ENCODE data around the gene ZNF790. TPM values are rescaled to one million over a fixed set of nuclear protein-coding genes. Genes with fewer than 3 reads are reported as not detected.
"Not testable (repeated sequence)": the region's sequence is repeated elsewhere in the genome, so short reads cannot be mapped to it uniquely, and the experiment has no call there.

Gene ZNF790
- total RNA-seq, result 4.1 and 8.3 TPM in 2 replicates

DNA sequence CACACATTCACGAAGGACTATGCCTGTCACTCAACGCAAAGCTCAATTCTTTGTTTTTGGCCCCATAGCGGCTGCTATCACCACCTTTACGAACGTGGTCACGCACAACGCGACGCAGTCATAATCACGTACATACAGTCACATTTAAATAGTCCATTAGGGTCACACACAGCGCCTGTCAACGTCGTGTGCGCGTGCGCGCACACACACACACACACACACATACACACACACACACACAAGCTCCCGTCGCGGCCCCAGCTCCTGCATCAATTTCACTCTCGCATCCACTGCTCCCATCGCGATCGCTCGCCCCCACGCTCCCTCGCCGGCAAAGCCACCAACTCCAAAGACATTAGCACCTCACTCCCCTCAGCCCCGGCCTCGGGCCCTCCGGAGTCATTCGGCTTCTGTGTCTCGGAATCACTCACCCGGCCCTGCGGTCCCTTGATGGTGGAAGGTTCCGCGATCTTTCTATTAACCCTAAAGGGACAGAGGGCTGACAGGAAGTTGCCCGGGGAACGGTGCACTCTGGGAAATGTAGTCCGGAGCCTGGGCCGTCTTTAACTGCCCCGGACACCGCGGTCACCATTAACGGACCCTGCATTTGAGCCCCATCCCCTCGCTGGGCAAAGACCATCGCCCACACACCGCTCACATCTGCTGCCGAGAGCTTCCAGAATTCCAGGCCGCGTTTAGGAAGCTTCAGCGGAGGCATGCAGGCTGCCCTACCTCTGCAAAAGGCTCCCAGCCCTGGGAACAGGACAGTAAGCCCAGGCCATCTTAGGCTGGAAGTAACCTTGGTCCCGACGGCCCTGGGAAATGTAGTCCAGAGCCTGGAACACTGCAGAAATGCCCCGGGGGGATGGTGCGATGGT is at the start of gene ZNF790:
Gene ZNF790, minus strand, starts transcription at position 482 of the 878 bp plus-strand sequence. CDS start 12,768 bp downstream, outside the sequence.
- DNase-seq (ENCODE audit: extremely low read depth, low read depth, low spot score), result peak; percentile 79

DNA sequence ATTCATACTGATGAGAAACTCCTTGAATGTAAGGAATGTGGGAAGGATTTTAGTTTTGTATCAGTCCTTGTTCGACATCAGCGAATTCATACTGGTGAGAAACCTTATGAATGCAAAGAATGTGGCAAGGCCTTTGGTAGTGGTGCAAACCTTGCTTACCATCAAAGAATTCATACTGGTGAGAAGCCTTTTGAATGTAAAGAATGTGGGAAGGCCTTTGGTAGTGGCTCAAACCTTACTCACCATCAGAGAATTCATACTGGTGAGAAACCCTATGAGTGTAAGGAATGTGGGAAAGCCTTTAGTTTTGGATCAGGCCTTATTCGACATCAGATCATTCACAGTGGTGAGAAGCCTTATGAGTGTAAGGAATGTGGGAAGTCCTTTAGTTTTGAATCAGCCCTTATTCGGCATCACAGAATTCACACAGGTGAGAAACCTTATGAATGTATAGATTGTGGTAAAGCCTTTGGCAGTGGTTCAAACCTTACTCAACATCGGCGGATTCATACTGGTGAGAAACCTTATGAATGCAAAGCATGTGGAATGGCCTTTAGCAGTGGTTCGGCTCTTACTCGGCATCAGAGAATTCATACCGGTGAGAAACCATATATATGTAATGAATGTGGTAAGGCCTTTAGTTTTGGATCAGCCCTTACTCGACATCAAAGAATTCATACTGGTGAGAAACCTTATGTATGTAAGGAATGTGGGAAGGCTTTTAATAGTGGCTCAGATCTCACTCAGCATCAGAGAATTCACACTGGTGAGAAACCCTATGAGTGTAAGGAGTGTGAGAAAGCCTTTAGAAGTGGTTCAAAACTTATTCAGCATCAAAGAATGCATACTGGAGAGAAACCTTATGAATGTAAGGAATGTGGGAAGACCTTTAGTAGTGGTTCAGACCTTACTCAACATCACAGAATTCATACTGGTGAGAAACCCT is 39.1 kb upstream of the ZNF790 start:
- no peak for DNase-seq (ENCODE audit: extremely low read depth, low read depth, low spot score)

DNA sequence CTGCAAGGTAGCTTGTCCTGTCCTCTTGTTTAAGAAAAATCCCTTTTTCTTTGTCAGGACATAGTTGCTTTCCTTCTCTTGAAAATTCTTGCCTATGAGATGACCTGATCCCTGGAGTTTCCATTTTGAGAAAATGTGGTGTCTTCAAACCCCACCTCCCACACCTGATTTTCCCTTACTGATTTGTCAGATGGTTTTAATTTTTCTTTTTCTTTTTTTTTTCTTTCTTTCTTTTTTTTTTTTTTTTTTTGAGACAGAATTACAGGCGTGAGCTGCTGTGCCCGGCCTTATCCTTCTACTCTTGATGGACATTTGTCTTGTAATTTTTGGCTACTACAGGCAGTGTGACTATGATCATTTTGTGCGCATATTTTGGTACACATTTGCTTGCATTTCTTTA is 13.7 kb upstream of the ZNF790 start:
- DNase-seq (ENCODE audit: extremely low read depth, low read depth, low spot score), result no peak

DNA sequence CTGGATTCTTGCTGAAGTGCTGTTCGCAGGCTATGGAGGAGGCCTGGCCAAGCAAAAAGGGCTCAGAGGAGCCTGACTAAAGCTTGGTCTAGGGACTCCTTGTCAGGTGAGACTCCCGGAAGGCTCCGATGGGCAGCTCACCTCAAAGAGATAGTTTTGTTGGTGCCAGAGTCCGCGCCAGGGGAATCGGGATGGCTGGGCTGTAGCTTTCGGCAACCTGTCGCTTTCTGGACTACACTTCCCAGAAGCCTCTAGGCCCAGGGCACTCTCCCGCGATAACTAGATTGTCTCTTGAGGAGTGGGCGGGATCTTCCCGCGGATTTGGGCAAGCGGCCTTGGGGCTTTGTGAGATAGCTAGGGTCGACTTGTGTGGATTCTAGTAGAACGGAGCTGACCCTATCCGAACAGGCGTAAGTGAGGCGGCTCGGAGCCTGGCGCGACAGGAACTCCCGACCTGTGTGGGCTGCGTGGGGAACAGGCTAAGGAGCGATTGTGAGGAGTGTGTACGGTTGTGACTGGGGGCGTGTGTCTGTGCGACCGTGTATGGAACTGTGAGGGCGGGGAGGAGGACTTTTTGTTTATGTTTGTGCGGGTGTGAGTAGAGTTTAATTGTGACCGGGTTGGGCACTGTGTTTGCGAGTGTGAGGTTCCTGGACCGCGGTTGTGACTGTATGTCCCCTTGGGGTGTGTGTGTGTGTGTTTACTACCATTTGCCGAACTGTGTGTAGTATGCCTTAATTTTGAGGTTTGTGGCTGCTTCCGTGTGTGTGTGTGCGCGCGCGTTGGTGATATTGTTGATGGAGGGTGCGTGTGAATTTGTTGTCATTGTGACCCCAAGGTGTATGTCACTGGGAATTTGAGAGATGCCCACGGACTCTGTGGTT is 12.6 kb upstream of the ZNF790 start, which contains the start of gene ZNF345:
Gene ZNF345, plus strand, starts transcription at position 318 of the 884 bp plus-strand sequence. CDS start 25,955 bp downstream, outside the sequence.
- peak; percentile 84 for DNase-seq (ENCODE audit: extremely low read depth, low read depth, low spot score)

DNA sequence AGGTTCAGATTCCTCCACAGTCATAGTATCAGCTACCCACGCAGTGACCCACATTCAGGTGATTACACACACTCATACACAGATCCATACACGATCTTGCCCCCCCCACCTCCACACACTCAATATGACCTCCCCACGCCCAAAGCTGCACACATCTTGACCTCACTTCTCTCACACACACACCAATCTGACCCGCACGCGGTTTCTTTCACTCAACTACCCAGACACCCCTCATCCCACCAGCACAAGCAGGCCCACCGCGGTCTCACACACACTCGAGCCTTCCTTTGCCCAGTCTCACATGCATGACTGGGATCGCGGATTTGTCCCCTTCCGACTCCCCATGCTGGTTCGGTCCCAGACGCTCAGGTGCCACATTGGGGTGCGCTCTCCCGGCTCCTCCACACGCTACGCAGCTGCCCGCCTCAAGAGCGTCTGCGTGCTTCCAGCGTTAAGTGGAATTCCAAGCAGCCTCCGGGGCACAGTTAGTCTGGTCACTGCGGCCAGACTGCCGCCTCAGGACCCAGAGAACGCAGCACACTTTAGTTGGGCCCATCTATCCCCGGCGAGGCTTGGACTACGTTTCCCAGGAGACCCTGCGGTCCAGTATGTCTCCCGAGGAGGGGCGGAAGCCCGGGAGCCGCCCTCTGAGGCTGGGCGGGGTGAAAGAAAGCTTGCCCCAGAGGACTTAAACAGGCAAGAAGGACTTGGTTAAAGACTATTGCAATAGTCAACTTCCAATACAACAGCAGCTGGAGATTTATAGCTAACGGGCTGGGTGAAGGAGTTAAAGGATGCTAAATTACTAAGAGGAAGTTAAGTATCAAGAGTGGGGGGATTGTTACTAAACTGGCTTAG is 11.7 kb upstream of the ZNF790 start:
- peak; percentile 68 for DNase-seq (ENCODE audit: extremely low read depth, low read depth, low spot score)

DNA sequence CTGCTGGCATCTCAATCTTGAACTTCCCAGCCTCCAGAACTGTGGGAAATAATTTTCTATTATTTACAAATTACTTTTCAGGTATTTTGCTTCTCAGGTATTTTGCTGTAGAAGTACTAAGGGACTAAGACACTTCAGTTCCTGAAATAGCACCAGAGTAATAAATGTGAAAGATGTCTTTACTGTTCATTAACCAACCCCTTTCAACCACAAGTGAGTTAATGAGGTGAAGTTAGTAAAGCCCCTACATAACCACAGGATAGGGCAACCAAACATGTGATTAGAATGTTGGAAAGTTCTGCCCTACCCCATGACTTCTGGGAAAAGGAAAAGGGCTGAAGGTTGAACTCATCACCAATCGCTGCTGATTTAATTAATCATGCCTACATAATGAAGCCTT is 9.8 kb upstream of the ZNF790 start:
- no peak for DNase-seq (ENCODE audit: extremely low read depth, low read depth, low spot score)

DNA sequence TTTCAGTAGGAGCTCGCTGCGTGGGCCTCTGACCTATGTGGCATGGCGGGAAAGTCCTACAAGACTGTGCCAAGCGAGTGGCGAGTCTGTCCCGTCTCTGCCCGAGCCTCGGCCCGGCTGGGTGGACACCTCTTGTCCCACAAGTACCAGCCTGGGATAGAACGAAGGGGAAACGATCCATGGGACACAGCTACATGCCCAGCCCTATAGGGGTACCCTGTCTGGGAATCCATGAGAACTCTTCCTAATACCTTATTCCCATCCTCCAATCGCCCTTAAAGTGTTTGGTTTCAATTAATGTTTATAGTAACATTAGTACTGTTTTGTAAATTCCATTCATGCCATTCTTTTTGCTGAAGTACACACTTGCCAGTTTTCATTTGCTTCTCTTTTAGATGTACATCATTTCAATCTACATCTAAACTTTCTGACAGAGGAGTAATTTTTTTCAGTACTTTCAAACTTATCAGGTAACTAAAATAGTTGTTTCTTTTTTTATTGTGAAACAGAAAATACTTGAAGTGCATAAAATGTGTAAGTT is 667 bp upstream of the ZNF790 start:
- no peak for DNase-seq (ENCODE audit: extremely low read depth, low read depth, low spot score)

DNA sequence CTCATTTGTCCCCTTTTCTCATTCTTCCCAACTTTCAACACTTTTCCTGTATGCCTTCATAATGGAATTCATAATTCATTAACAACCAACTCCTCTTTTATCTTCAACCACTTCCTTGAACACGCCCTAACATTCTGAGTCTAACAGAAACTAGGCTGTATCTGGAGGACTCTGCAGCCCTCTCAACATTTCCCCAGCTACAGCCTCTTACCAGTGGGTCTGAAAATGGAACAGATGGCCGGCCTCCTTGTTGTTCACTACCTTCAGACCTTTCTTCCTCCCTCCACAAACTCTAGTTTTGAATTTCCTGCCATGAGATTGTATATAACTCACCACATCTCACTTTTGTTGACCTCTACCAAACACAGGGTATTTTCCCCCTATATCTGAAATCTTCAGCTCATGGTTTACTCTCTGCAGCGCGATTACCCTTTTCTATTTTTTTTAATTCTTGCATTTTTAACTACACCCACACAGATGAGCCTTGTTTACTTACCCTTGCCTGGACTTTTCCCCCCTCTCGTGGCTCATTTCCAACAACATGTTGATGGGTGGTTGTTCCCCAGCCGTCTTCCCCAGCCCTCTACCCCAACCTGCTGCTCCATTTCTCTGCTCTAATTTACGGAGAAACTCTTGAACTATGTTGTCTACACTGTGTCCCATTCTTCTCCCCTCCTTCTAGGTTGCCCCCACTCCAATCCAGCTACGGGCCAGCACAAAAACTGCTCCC is 846 bp downstream of the ZNF790 start:
- no peak for DNase-seq (ENCODE audit: extremely low read depth, low read depth, low spot score)

DNA sequence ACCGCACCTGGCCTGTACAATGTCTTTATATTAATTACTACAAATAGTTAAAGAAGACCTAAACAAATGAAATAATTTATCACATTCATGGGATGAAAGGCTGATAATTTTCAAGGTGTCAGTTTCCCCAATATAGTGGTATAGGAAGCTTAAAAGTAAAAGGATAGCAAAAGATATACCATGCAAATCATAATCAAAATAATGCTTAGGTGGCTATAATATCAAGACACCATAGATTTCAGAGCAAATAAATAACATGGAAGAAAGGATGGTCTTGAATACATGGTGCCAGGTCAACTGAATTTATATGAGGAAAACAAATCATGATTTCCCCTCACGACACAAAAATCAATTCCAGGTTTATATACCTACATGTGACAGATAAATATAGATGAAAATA is 4.8 kb downstream of the ZNF790 start:
- no peak for DNase-seq (ENCODE audit: extremely low read depth, low read depth, low spot score)

DNA sequence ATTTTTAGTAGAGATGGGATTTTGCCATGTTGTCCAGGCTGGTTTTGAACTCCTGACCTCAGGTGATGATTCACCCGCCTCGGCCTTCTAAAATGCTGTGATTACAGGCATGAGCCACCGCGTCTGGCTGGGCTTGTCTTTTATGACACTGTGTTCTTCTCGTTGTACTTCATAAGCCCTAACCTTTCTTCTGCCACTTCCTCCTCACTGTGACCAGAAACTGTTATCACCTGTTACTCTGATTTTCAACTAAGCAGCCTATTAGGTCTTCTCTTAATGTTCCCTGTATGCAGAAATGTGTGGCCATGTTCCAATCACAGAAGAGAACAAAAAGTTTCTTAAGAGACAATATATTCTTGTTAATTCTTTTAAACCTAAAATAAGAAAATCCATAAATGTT is 16.4 kb downstream of the ZNF790 start:
- DNase-seq (ENCODE audit: extremely low read depth, low read depth, low spot score), result no peak

DNA sequence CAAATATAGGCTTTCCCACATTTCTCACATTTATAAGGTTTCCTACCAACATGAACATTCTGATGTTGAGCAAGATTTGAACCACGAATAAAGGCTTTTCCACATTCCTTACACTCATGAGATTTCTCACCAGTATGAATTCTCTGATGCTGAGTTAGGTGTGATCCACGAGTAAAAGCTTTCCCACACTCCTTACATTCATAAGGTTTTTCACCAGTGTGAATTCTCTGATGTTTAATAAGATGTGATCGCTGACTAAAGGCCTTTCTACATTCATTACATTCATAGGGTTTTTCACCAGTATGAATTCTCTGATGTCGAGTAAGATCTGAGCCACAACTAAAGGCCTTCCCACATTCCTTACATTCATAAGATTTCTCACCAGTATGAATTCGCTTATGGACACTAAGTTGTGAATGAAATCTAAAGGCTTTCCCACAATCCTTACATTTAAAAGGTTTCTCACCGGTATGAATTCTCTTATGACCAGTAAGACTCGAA is 19.0 kb downstream of the ZNF790 start:
- DNase-seq (ENCODE audit: extremely low read depth, low read depth, low spot score), result no peak

DNA sequence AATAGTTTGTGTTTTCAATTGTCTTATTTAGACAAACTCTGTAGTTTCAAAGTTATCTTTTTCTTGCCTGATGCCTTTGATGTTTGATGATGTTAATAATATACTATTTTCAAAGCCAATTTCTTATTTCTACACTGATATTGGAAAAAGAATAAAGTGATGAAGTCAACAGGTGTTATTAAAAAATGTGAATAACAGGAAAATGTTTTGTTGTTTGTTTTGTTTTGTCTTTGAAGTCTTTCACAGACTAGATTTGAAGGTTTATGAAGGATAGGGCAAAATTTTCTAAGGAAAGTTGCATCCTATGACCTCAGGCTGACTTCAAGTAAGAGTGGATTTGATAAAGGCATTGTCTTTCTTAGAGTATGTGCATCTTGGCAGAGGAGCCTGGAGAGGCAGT is 31.2 kb downstream of the ZNF790 start:
- DNase-seq (ENCODE audit: extremely low read depth, low read depth, low spot score), result no peak

DNA sequence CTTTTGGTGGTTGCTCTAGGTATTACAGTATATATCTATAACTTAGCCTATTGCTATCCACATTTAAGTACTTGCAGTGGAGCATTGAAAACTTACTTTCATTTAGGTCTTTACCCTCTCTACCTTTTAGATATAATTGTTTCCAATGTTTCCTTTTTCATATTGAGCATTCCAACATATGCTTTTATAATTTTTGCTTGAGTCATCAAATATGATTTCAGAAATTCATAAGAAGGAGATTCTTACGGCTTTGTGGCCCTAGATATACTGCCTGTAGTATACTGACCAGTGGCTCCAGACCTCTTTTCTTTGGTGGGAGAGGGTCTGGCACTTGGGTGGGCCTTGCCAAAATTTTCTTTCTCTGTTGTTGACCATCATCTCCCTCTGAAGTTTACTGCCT is 32.8 kb downstream of the ZNF790 start:
- no peak for DNase-seq (ENCODE audit: extremely low read depth, low read depth, low spot score)

DNA sequence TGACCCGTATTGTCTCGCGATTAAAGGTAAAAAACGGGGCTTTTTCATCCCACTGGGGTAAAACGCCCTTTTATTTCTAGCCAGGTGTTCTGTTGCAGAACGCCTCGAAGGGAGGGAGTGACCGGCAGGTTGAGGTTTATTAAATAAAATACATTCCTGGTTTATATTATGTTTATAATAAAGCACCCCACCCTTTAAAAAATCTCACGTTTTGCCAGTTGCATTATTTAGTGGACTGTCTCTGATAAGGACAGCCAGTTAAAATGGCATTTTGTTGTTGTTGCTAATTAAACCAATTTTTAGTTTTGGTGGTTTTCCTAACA is 40.4 kb downstream of the ZNF790 start:
- no peak for DNase-seq (ENCODE audit: extremely low read depth, low read depth, low spot score)

DNA sequence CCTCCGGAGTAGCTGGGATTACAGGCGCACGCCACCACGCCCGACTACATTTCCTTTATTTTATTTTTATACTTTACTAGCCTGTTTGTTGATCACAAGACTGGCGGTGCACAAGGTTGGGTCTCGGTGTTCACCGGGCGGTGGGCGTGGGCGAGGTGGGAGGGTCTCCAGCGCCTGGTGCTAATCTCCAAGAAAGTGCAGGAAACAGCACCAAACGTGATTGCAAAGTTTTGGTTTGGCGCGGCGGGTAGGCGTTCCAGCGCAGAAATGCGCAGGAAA is 41.5 kb downstream of the ZNF790 start:
- no peak for DNase-seq (ENCODE audit: extremely low read depth, low read depth, low spot score)

DNA sequence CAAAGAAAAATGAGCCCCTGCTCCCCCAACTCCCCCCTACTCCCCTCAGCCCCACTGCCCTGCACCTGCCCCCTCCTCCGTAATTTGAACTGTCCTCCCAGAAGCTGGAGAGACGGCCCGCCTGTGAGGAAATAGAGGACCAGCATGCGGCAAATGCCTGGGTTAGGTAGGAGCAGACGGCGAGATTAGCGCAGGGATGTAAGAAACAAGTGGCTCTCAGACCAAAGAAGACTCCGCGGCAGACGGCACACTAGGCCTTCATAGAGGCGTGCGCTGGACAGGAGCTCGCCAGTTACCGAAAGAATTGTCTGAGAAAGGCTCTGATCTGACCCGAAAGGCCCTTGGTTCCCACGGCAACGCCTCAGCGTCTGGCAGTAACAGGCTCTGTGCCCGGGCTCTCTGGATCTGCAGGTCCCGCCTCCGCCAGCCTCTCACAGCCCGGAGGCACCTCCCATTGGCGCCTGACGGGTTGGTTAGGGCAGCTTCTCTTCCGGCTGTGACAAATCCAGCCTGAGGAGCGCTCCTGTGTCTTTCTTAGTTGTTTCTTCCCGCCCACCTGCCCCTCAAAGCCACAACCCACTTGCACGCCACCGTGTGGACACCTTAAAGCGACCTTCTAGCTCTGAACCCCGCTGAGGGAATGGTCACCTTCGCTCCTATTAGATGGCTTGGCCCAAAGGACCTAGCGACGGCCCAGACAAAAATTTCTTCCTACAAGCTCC is 46.6 kb downstream of the ZNF790 start:
- not testable (repeated sequence) for DNase-seq (ENCODE audit: extremely low read depth, low read depth, low spot score)

DNA sequence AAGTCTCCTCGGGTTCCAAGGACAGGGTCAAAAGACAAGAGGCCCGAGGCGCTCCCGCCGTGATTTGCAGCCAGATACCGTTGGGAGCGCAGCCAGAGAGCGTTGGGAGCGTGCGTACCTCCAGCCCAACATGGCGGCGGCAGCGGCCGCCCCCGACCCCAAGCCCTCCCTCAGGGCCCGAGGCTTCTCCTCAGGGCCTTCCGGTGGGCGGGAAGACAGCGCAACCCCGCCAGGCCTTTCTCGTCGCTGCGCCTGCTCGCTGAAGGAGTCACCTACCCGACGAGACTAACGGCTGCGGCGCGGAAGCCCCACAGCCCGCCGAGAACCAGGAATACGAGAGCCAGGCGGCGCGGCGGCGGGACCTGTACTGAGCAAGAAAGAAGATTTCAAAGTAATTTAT is 62.4 kb downstream of the ZNF790 start:
- no peak for DNase-seq (ENCODE audit: extremely low read depth, low read depth, low spot score)

DNA sequence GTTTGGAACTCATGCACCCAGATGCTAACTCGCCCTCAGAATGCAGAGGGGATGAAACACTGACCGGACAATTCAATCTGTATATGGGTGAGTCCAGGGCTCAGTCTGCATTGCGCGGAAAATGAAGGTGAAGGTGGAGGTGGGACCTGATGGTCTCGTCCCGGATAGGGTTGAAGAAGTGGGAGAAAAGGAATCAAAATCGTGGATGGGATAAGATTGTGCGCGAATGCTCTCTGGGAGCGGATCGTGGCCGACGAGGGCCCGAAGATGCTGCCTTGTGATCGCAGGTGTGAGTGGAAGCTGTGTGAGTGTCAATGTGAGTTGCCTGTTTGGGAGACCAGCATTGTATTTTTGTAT is 65.0 kb downstream of the ZNF790 start:
- no peak for DNase-seq (ENCODE audit: extremely low read depth, low read depth, low spot score)

Data from glomerular endothelial cell (primary cell).